Activated CD8-positive, alpha-beta T cell treated with anti-CD3 and anti-CD28 coated beads for 36 hours (primary cell): Measurements from ENCODE around the gene CD81. TPM values are rescaled to one million over a fixed set of nuclear protein-coding genes. Genes with fewer than 3 reads are reported as not detected.

ENCODE experiments used
- ATAC-seq: fragments of 200-7000 bp; cut with Tn5 transposase; one replicate; pipeline ENCODE4 v1.10.0; 2021; ENCODE audit warnings: mild to moderate bottlenecking, moderate library complexity
- CTCF ChIA-PET: fragments of 350-600 bp; sonication (Branson Sonifier 250); formaldehyde crosslinking; loops from one replicate; lab custom pipeline; 2021; ENCODE audit warnings: antibody characterized with exemption; lab: Charles Lee
- POLR2A ChIA-PET: fragments of 350-600 bp; sonication (Branson Sonifier 250); formaldehyde crosslinking; loops from one replicate; lab custom pipeline; 2021; ENCODE audit warnings: antibody characterized with exemption; lab: Charles Lee
- DNase-seq: peaks from one replicate; pipeline ENCODE4 v3.0.0-alpha.2; 2020
- H3K27ac Mint-ChIP-seq: one replicate; pipeline ENCODE4 v1.8.0; 2021; ENCODE audit warnings: mild to moderate bottlenecking, mixed read lengths
- H3K27me3 Mint-ChIP-seq: one replicate; pipeline ENCODE4 v1.8.0; 2021; ENCODE audit warnings: mixed read lengths
- H3K36me3 Mint-ChIP-seq: one replicate; pipeline ENCODE4 v1.8.0; 2021; ENCODE audit warnings: low read depth, mixed read lengths
- H3K4me1 Mint-ChIP-seq: one replicate; pipeline ENCODE4 v1.8.0; 2021; ENCODE audit warnings: low read depth, mixed read lengths
- H3K4me3 Mint-ChIP-seq: one replicate; pipeline ENCODE4 v1.8.0; 2021; ENCODE audit warnings: mild to moderate bottlenecking, moderate library complexity, mixed read lengths
- H3K9me3 Mint-ChIP-seq: one replicate; pipeline ENCODE4 v1.8.0; 2021; ENCODE audit warnings: mixed read lengths
- CTCF ChIP-seq: fragments of 200-600 bp; IDR thresholded peaks from one replicate; pipeline ENCODE4 v1.8.0; 2022; ENCODE audit warnings: antibody characterized with exemption, mild to moderate bottlenecking
- intact Hi-C: fragments of 100-400 bp; cut with micrococcal nuclease; formaldehyde crosslinking; loops from one replicate; pipeline ENCODE4 v1.10.0; 2022
- total RNA-seq, 2 experiments: library from RNA; stranded (reverse); gene quantifications; one replicate each; pipeline ENCODE4 v1.2.3, GENCODE V29; 2021

The CD81 gene
- total RNA-seq, 2 experiments from 2014 or later, result 133 to 138 TPM

DNA sequence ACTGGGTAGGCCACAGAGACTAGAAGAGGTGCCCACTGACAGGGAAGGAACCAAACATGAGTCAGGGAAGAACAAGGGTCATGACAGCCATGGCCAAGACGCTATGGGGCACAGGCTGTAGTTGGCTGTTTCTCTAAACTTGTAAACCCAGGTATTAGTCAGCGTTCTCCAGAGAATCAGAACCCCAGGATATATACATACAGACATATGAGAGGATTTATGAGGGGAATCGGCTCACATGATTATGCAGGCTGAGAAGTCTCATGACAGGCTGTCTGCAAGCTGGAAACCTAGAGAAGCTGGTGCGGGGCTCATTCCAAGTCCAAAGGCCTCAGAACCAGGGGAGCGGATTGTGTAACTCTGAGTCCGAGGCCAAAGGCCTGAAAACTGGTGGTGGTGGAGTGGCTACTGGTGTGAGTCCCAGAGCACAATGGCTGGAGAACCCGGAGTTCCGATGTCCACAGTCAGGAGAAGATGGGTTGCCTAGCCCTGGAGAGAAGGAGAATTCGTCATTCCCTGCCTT lies 29.7 kb upstream of the CD81 start:
- DNase-seq, result no peak
- ChIA-PET CTCF (interaction anchor here (1.2 kb wide), 1 partner anchor 9 kb away, joined by 3 read pairs; no protein-coding TSS in a partner anchor), POLR2A (no interaction called here)
- Mint-ChIP-seq H3K27ac (no peak overlapping the region), H3K4me3 (no peak overlapping the region), H3K9me3 (peaks cover 17% of the 10 kb centered on the region), H3K4me1 (no peaks in the 10 kb centered on the region), H3K36me3 (no peaks in the 10 kb centered on the region), H3K27me3 (no peaks in the 10 kb centered on the region)
- no peak for ATAC-seq
- no peak for TF ChIP-seq CTCF
- intact Hi-C loops, result no loop called here

DNA sequence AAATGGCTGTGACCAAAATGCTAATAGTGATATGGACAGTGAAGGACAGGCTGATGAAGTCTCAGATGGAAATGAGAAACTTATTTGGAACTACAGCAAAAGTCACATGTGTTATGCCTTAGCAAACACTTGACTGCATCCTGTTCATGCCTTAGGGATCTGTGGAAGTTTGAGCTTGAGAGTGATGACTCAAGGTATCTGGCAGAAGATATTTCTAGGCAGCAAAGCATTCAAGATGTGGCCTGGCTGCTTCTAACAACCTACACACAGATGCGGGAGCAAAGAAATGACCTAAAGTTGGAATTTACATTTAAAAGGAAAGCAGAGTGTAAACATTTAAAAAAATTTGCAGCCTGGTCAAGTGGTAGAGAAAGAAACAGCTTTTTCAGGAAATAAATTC lies 28.1 kb upstream of the CD81 start:
- peaks cover 17% of the 10 kb centered on the region for H3K9me3 Mint-ChIP-seq
- no peak overlapping the region for H3K27ac Mint-ChIP-seq
- ChIA-PET CTCF (interaction anchor here (1.2 to 1.7 kb wide), 2 partner anchors 43 to 72 kb away, joined by 4 read pairs; no protein-coding TSS in a partner anchor), POLR2A (no interaction called here)
- DNase-seq (no peak), ATAC-seq (no peak)
- intact Hi-C loops, result no loop called here
- H3K36me3 Mint-ChIP-seq, result no peaks in the 10 kb centered on the region
- H3K27me3 Mint-ChIP-seq, result no peaks in the 10 kb centered on the region
- TF ChIP-seq CTCF, result no peak
- H3K4me3 Mint-ChIP-seq, result no peak overlapping the region
- no peaks in the 10 kb centered on the region for H3K4me1 Mint-ChIP-seq

- Mint-ChIP-seq H3K36me3 (no peaks in the 10 kb centered on the region), H3K9me3 (peaks cover 12% of the 10 kb centered on the region), H3K27ac (no peak overlapping the region), H3K27me3 (no peaks in the 10 kb centered on the region), H3K4me3 (no peak overlapping the region), H3K4me1 (no peaks in the 10 kb centered on the region)
- POLR2A ChIA-PET, result no interaction called here
- TF ChIP-seq CTCF, result no peak
- ATAC-seq (no peak), DNase-seq (no peak)
- CTCF ChIA-PET, result interaction anchor here (0.7 kb wide), 1 partner anchor 46 kb away, joined by 3 read pairs; no protein-coding TSS in a partner anchor
- intact Hi-C loops, result no loop called here
Observed at GRCh38 chr11:2351701-2352100, 25.4 kb upstream of the CD81 start.

DNA sequence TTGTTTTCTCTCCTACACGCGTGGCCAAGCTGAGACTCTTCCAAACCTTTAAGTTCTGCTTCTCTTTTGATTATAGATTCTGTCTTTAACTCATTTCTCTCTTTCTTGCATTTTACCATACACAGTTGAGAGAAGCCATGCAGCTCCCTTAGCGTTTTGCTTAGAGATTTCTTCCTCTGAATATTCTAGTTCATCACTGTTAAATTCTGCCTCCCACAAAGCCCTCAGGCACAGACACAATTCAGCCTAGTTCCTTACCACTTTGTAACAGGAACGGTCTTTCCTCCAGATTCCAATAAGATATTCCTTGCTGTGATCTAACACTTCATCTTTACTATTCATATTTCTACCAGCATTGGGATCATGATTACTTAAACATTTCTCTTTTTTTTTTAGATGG lies 24.7 kb upstream of the CD81 start:
- Mint-ChIP-seq H3K9me3 (peaks cover 12% of the 10 kb centered on the region), H3K4me1 (no peaks in the 10 kb centered on the region), H3K4me3 (no peak overlapping the region), H3K36me3 (no peaks in the 10 kb centered on the region), H3K27ac (no peak overlapping the region), H3K27me3 (no peaks in the 10 kb centered on the region)
- ChIA-PET CTCF (interaction anchor here (0.7 kb wide), 1 partner anchor 46 kb away, joined by 3 read pairs; no protein-coding TSS in a partner anchor), POLR2A (no interaction called here)
- no peak for TF ChIP-seq CTCF
- ATAC-seq (no peak), DNase-seq (no peak)
- intact Hi-C loops, result no loop called here

DNA sequence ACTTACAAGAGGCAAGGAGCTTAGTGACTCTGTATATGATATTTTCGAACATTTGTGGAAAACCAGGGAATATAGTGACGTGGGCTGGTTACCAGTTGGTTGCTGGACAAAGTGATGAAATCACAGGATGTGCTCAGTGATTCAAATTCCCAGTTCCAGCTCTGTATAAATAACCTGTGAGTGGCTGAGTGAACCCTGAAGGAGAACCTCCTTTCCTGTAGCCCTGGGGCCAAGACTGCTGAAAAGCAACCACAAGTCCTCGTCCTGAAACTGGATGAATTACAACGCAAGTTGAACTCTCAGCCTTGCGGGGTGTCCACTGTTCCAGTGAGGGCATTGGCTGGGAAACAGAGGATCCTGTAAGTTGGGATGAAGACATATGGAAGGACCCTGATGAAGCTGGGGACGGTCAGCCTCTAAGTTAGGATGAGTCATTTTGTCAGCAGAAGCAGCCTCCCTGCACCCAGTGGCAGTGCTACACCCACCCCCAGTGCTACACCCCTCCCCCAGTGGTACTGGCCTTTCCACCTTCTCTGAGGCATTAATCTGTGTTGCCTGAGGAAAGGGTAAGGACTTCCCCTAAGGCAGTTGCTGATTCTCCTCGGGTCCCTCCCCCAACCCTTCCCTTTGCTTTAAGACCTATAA lies 22.0 kb upstream of the CD81 start:
- ChIA-PET POLR2A (no interaction called here), CTCF (interaction anchor here (1.3 kb wide), 1 partner anchor 66 kb away, joined by 3 read pairs; no protein-coding TSS in a partner anchor)
- ATAC-seq (peak; percentile 24), DNase-seq (no peak)
- intact Hi-C loops, result no loop called here
- H3K9me3 Mint-ChIP-seq, result peaks cover 5% of the 10 kb centered on the region
- H3K27ac Mint-ChIP-seq, result no peak overlapping the region
- H3K4me1 Mint-ChIP-seq, result no peaks in the 10 kb centered on the region
- TF ChIP-seq CTCF, result no peak
- H3K36me3 Mint-ChIP-seq, result no peaks in the 10 kb centered on the region
- no peak overlapping the region for H3K4me3 Mint-ChIP-seq
- H3K27me3 Mint-ChIP-seq, result no peaks in the 10 kb centered on the region
